ENCODE measurements around the gene C1R. TPM values are rescaled to one million over a fixed set of nuclear protein-coding genes. Genes with fewer than 3 reads are reported as not detected.

C1R gene
- total RNA-seq, 2 experiments from 2014 or later = 2.2 to 3.5 TPM

DNA sequence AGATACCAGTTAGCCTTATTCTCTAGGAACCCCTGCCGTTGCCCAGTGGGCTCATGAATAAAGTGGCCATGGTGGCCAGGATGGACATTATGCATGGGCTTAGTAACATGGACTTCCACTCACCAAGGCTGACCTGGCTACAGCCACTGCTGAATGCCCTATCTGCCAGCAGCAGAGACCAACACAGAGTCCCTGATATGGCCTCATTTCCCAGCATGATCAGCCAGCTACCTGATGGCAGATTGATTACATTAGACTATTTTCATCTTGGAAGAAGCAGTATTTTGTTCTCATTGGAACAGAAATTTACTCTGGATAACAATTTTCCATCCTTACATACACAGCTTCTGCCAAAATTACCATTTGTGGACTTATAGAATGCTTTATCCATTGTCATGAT lies 57.8 kb downstream of the C1R start:
- peaks cover 2% of the 10 kb centered on the region for H3K27me3 Mint-ChIP-seq
- no peaks in the 10 kb centered on the region for H3K4me1 Mint-ChIP-seq
- no peak overlapping the region for H3K4me3 Mint-ChIP-seq
- H3K27ac Mint-ChIP-seq = no peak overlapping the region
- no peaks in the 10 kb centered on the region for H3K36me3 Mint-ChIP-seq (ENCODE audit: low read depth)
- no peaks in the 10 kb centered on the region for H3K9me3 Mint-ChIP-seq
- ChIA-PET POLR2A (no interaction called here), CTCF (no interaction called here)
- DNase-seq = no peak

DNA sequence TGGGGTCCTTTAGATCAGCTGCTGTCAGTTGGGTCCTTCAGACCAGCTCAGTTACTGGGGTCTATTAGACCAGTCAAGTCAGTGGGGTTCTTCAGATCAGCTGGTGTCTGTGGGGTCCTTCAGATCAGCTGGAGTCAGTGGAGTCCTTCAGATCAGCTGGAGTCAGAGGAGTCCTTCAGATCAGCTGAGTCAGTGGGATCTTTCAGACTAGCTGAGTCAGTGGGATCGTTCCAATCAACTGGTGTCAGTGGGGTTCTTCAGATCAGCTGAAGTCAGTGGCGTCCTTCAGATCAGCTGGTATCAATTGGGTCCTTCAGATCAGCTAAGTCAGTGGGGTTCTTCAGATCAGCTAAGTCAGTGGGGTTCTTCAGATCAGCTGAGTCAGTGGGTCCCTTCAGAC lies 59.3 kb downstream of the C1R start:
- ChIA-PET CTCF (interaction anchor here (0.5 to 2.0 kb wide), 6 partner anchors 10 to 180 kb away, joined by 3 to 10 read pairs (median 4); partner anchors contain the start of genes C1RL and LPCAT3), POLR2A (no interaction called here)
- no peak for DNase-seq
- no peaks in the 10 kb centered on the region for H3K9me3 Mint-ChIP-seq
- H3K4me1 Mint-ChIP-seq = no peaks in the 10 kb centered on the region
- no peak overlapping the region for H3K4me3 Mint-ChIP-seq
- no peak overlapping the region for H3K27ac Mint-ChIP-seq
- peaks cover 2% of the 10 kb centered on the region for H3K27me3 Mint-ChIP-seq
- H3K36me3 Mint-ChIP-seq (ENCODE audit: low read depth) = no peaks in the 10 kb centered on the region

DNA sequence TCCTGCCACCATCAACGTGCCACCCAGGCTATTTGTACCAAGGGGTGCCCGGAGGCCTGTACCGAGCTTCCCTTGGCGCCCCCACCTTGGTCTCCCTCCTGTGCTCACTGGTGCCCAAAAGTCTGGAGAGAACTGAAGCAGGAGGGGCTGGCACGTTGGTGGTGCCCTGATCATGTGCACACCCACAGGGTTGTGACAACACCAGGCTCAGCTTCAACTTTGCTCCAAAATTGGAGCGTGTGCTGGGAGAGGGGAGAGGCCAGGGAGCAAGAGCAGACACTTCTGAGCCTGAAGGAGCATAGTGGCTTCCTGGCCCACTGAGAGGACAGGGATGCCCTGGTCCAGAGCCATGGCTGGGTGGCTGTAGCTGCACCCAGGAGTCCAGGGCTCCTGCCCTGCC lies 60.9 kb downstream of the C1R start:
- no peak for DNase-seq
- Mint-ChIP-seq H3K9me3 (no peaks in the 10 kb centered on the region), H3K4me1 (no peaks in the 10 kb centered on the region), H3K27ac (no peak overlapping the region), H3K27me3 (peaks cover 6% of the 10 kb centered on the region), H3K4me3 (no peak overlapping the region), H3K36me3 (ENCODE audit: low read depth) (no peaks in the 10 kb centered on the region)
- ChIA-PET CTCF (interaction anchor here (0.6 to 1.4 kb wide), 3 partner anchors 11 to 68 kb away, joined by 3 read pairs; partner anchors contain the start of gene LPCAT3), POLR2A (no interaction called here)

Other genes with a start within 250 kb of the C1R start
- 100 to 1,000 TPM; 118 to 122 TPM for gene CDCA3, start 241.2 kb downstream of the C1R start, total RNA-seq
- 100 to 1,000 TPM; 119 to 131 TPM for gene USP5, start 240.3 kb downstream of the C1R start, total RNA-seq
- 1,000 to 10,000 TPM in 1 of 2 experiments, 100 to 1,000 TPM in 1; 918 to 1,035 TPM for gene TPI1, start 224.9 kb downstream of the C1R start, total RNA-seq
- gene SPSB2, start 219.1 kb downstream of the C1R start, total RNA-seq = 10 to 100 TPM; 15.4 to 17.3 TPM
- 1 to 10 TPM; 4.4 to 5.2 TPM for gene LRRC23, start 187.6 kb downstream of the C1R start, total RNA-seq
- 100 to 1,000 TPM; 156 to 160 TPM for gene ENO2, start 177.9 kb downstream of the C1R start, total RNA-seq
- 10 to 100 TPM; 27.3 to 27.6 TPM for gene ATN1, start 164.5 kb downstream of the C1R start, total RNA-seq
- not detected for gene RNU7-1, start 148.6 kb downstream of the C1R start, total RNA-seq
- 100 to 1,000 TPM; 156 to 181 TPM for gene C12orf57, start 148.4 kb downstream of the C1R start, total RNA-seq
- 100 to 1,000 TPM; 346 to 354 TPM for gene PTPN6, start 141.1 kb downstream of the C1R start, total RNA-seq
- gene PHB2, start 121.8 kb downstream of the C1R start, total RNA-seq = 100 to 1,000 TPM; 214 to 230 TPM
- 10 to 100 TPM; 41.8 to 53.3 TPM for gene EMG1, start 121.5 kb downstream of the C1R start, total RNA-seq
- 10 to 100 TPM; 36.8 to 45.4 TPM for gene LPCAT3, start 74.0 kb downstream of the C1R start, total RNA-seq
- gene C1S, start 31.7 kb downstream of the C1R start, total RNA-seq = 1 to 10 TPM; 1.1 to 1.4 TPM
- 10 to 100 TPM; 31.2 to 31.4 TPM for gene C1RL, start 16.8 kb upstream of the C1R start, total RNA-seq
- gene RBP5, start 36.4 kb upstream of the C1R start, total RNA-seq = under 1 TPM in 1 of 2 experiments, not detected in 1; 0.42 TPM
- gene CLSTN3, start 37.9 kb upstream of the C1R start, total RNA-seq = 10 to 100 TPM; 74.0 to 74.1 TPM
- 10 to 100 TPM; 14.6 to 18.2 TPM for gene PEX5, start 97.2 kb upstream of the C1R start, total RNA-seq
- gene ACSM4, start 211.6 kb upstream of the C1R start, total RNA-seq = not detected